GM10847 (cell line): Measurements from ENCODE around the gene FADD.

ENCODE experiments used
- POLR2A ChIP-seq: IDR thresholded peaks from 2 replicates; pipeline ENCODE4 v1.6.1; 2011; ENCODE audit not compliant: insufficient read length; ENCODE audit errors: extremely low read depth

FADD gene

GRCh38 chr11:70233962-70234361 is 30.9 kb downstream of the FADD start:
- TF ChIP-seq POLR2A, result no peak

GRCh38 chr11:70240337-70240736 is 37.2 kb downstream of the FADD start:
- no peak for TF ChIP-seq POLR2A

DNA sequence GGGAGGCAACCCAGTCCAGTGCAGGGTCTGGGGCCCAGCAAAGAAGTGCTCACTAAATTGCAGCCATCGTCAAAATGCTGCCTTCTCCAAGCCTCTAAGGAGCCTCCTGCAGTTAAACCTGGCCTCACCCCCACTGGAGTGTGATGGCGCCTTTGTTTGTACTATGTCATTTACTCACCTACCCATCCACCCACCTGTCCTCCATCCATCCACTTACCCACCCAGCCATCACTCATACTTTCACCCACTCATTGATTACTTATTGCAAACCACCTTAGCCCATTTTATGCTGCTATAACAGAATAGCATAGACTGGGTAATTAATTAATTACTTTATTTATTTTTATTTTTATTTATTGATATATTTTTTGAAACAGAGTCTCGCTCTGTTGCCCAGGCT is 38.6 kb downstream of the FADD start:
- TF ChIP-seq POLR2A, result no peak

DNA sequence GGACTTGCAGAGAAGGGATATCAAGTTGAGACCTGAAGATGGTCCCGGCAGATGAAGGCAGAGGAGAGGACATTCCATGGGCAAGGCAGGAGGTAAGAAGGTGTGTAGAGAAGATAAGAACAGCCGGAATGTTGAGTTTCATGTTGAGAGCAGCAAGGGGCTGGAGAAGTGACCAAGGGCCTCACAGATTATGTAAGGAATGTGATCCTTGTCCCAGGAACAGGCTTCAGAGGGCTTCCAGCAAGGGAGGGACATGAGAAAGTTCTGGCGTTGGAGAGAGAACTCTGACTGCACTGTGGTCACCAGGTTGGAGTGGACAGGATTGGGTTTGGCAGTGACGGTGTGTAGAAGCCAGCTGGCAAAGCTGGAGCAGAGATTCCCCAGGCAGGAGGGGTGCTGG is 39.8 kb downstream of the FADD start:
- TF ChIP-seq POLR2A, result no peak

- TF ChIP-seq POLR2A, result no peak
These were observed 41.0 kb downstream of the FADD start for GRCh38 chr11:70243912-70244652.

GRCh38 chr11:70244698-70245097 is 41.6 kb downstream of the FADD start:
- no peak for TF ChIP-seq POLR2A

DNA sequence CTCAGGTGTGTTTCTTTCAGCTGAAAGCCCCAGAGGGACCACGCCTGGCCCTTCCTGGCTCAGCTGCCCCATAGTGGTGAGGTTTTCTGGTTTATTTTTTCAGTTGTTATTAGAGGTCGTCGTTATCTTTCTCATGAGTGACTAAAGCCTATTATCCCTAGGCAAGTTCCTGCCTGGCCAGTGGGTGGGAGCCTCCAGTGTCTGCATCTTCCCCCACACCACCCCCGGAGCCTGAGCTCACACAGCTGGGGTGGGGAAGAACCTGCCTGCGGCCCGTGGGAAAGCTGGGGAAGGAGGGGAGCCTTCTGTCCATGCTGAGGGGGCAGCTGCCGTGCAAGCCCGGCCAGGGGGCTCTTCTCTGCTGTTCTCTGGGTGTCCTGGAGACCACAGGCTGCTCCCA is 43.1 kb downstream of the FADD start:
- TF ChIP-seq POLR2A, result no peak

GRCh38 chr11:70247042-70247709 is 44.1 kb downstream of the FADD start:
- no peak for TF ChIP-seq POLR2A

GRCh38 chr11:70247710-70248072 is 44.6 kb downstream of the FADD start:
- no peak for TF ChIP-seq POLR2A

GRCh38 chr11:70250876-70251658 is 48.0 kb downstream of the FADD start:
- no peak for TF ChIP-seq POLR2A

GRCh38 chr11:70251659-70252321 is 48.7 kb downstream of the FADD start:
- no peak for TF ChIP-seq POLR2A

GRCh38 chr11:70252844-70253243 is 49.7 kb downstream of the FADD start:
- no peak for TF ChIP-seq POLR2A

GRCh38 chr11:70255477-70256116 is 52.5 kb downstream of the FADD start:
- TF ChIP-seq POLR2A, result no peak
